HepG2 (cell line): ENCODE data around the gene CADPS2. TPM values are rescaled to one million over a fixed set of nuclear protein-coding genes. Genes with fewer than 3 reads are reported as not detected.

Experiments used
- ATAC-seq: fragments of 200-7000 bp; cut with Tn5 transposase; 3 replicates; pipeline ENCODE4 v1.9.1; 2020; ENCODE audit warnings: mild to moderate bottlenecking, moderate library complexity
- BruUV-seq: library from RNA; stranded (reverse); fragments of 400-500 nt; replicated peaks from 2 replicates; lab custom pipeline; 2021; lab: Mats Ljungman, UMichigan
- CTCF ChIA-PET: fragments of 300-600 bp; formaldehyde crosslinking; extraction: SDS; loops from one replicate; lab custom pipeline; 2021; ENCODE audit warnings: low total read pairs, inconsistent platforms, low intra/inter-chr PET ratio; lab: Yijun Ruan, JAX
- POLR2A ChIA-PET: fragments of 350-600 bp; sonication (Branson Sonifier 250); formaldehyde crosslinking; loops from one replicate; lab custom pipeline; 2020; ENCODE audit warnings: antibody characterized with exemption, inconsistent platforms; lab: Yijun Ruan, JAX
- DNase-seq: peaks from one replicate; pipeline ENCODE4 v3.0.0-alpha.2; 2015; ENCODE audit warnings: low spot score
- FAIRE-seq: peaks from 3 replicates; lab custom pipeline; 2011; peaks lifted over from hg19 to GRCh38; lab: Jason Lieb, UNC
- H2AFZ ChIP-seq: one replicate; pipeline ENCODE4 v1.6.1; 2011; ENCODE audit warnings: low read length, inconsistent platforms
- H3K27ac ChIP-seq: fragments of 300-600 bp; 3 replicates; pipeline ENCODE4 v1.8.0; 2011; ENCODE audit warnings: mixed run types, mild to moderate bottlenecking, mixed read lengths, low read length, inconsistent platforms; ENCODE audit not compliant: insufficient read depth; ENCODE audit errors: extremely low read length
- H3K27me3 ChIP-seq, 2 experiments: fragments of 200-600 bp in 1 of 2; 2 replicates in 1 of 2; 3 replicates in 1 of 2; pipeline versions ENCODE4 v1.6.0 to v1.8.0; 2011; ENCODE audit warnings: low read length in 2 of 2, mild to moderate bottlenecking in 2 of 2, moderate library complexity in 2 of 2, inconsistent platforms in 1 of 2; ENCODE audit not compliant: insufficient read depth in 2 of 2, control insufficient read depth in 1 of 2
- H3K36me3 ChIP-seq, 2 experiments: fragments of 200-600 bp in 1 of 2; replicated peaks in 1 of 2; 2 replicates in 1 of 2; 3 replicates in 1 of 2; pipeline versions ENCODE4 v1.5.1 to v1.8.0; 2011; ENCODE audit warnings: low read length in 2 of 2, inconsistent platforms in 1 of 2; ENCODE audit not compliant: insufficient read depth in 2 of 2, control insufficient read depth in 1 of 2
- H3K4me1 ChIP-seq: 2 replicates; pipeline ENCODE4 v1.5.1; 2012; ENCODE audit warnings: low read length, inconsistent platforms; ENCODE audit not compliant: insufficient read depth
- H3K4me2 ChIP-seq: 2 replicates; pipeline ENCODE4 v1.6.0; 2011; ENCODE audit warnings: low read depth, low read length, inconsistent platforms
- H3K4me3 ChIP-seq, 3 experiments: fragments of 200-600 bp in 1 of 3; sonication (generic), shearing (Covaris generic) in 1 of 3; replicated peaks in 1 of 3; 2 replicates each; pipeline ENCODE4 v1.5.1; 2011 to 2016; ENCODE audit warnings: low read length in 3 of 3, inconsistent platforms in 2 of 3, low read depth in 2 of 3, mild to moderate bottlenecking in 2 of 3, control low read depth in 1 of 3, mixed read lengths in 1 of 3; ENCODE audit not compliant: insufficient read depth in 1 of 3
- H3K79me2 ChIP-seq: one replicate; pipeline ENCODE4 v1.6.1; 2011; ENCODE audit warnings: low read length, inconsistent platforms; ENCODE audit not compliant: insufficient read depth
- H3K9ac ChIP-seq: 2 replicates; pipeline ENCODE4 v1.6.0; 2011; ENCODE audit warnings: mild to moderate bottlenecking, low read depth, low read length, inconsistent platforms; ENCODE audit not compliant: insufficient read depth
- H3K9me3 ChIP-seq: 2 replicates; pipeline ENCODE4 v1.5.1; 2012; ENCODE audit warnings: mild to moderate bottlenecking, low read length
- H4K20me1 ChIP-seq: 2 replicates; pipeline ENCODE4 v1.6.0; 2011; ENCODE audit warnings: inconsistent platforms, mild to moderate bottlenecking, low read length, moderate library complexity; ENCODE audit not compliant: insufficient read depth
- BRCA1 ChIP-seq: sonication (generic); formaldehyde crosslinking; IDR thresholded peaks from 2 replicates; pipeline ENCODE4 v1.4.0; 2020; ENCODE audit warnings: missing genetic modification reagents
- DNMT3B ChIP-seq: conservative IDR thresholded peaks from 2 replicates; pipeline ENCODE4 v1.6.1; 2016; ENCODE audit warnings: missing biosample characterization, control low read depth
- NR2C2 ChIP-seq: sonication (generic); formaldehyde crosslinking; IDR thresholded peaks from 2 replicates; pipeline ENCODE4 v1.4.0; 2020; ENCODE audit warnings: missing genetic modification reagents, mild to moderate bottlenecking, moderate library complexity, borderline replicate concordance
- PRDM10 ChIP-seq: sonication (generic); formaldehyde crosslinking; IDR thresholded peaks from 2 replicates; pipeline ENCODE4 v1.4.0; 2020; ENCODE audit warnings: low read depth, missing genetic modification reagents
- ZNF343 ChIP-seq: sonication (generic); formaldehyde crosslinking; IDR thresholded peaks from 2 replicates; pipeline ENCODE4 v1.4.0; 2020; ENCODE audit warnings: mild to moderate bottlenecking, missing genetic modification reagents
- ZNF557 ChIP-seq: sonication (generic); formaldehyde crosslinking; IDR thresholded peaks from 2 replicates; pipeline ENCODE4 v1.4.0; 2020; ENCODE audit warnings: missing genetic modification reagents
- ZNF788 ChIP-seq: sonication (generic); formaldehyde crosslinking; IDR thresholded peaks from 2 replicates; pipeline ENCODE4 v1.5.0; 2020; ENCODE audit warnings: mild to moderate bottlenecking, missing genetic modification reagents, borderline replicate concordance
- WGBS: methylation state at CpG from one replicate; pipeline ENCODE4 v1.1.6; 2017; ENCODE audit warnings: low lambda C conversion rate; 5-methylcytosine and 5-hydroxymethylcytosine counted together
- in situ Hi-C: cut with HindIII; loops from 2 replicates; pipeline ENCODE4 v1.10.0; 2017; ENCODE audit warnings: low pct_unique_long_range_greater_than_20kb; ENCODE audit not compliant: extremely low pct_ligation_motif_present
- intact Hi-C: fragments of 100-400 bp; cut with micrococcal nuclease; formaldehyde crosslinking; loops from one replicate; pipeline ENCODE4 v1.10.0; 2022; ENCODE audit not compliant: unreplicated experiment
- polyA plus RNA-seq, 8 experiments: library from polyadenylated mRNA; depleted of rRNA in 3 of 8; stranded (reverse) in 7 of 8; unstranded in 1 of 8; fragments of >200 nt; fragmentation: Illumina TruSeq in 4 of 8; extraction: Trizol in 4 of 8; gene quantifications; 2 replicates each; pipeline versions ENCODE4 v1.2.1 to v1.2.3, GENCODE V29; 2011 to 2016; ENCODE audit warnings: low read depth in 4 of 8, missing spikeins in 1 of 8, mixed read lengths in 1 of 8; ENCODE audit not compliant: insufficient read depth in 1 of 8
- total RNA-seq, 5 experiments: library from RNA; depleted of rRNA; stranded (reverse); fragments of >200 nt; fragmentation: Illumina TruSeq; extraction: Trizol; gene quantifications; 2 replicates each; pipeline ENCODE4 v1.2.3, GENCODE V29; 2016; ENCODE audit warnings: low read depth in 1 of 5
- TF ChIP-seq, protein P1 (sequence below): IDR thresholded peaks from 2 replicates; pipeline ENCODE4 v1.6.1; 2016; ENCODE audit warnings: low read depth
- TF ChIP-seq, protein P2 (sequence below): sonication (generic); formaldehyde crosslinking; IDR thresholded peaks from 2 replicates; pipeline ENCODE4 v1.8.0; 2022; ENCODE audit warnings: mild to moderate bottlenecking, missing genetic modification reagents, moderate library complexity

Gene CADPS2
- total and polyA plus RNA-seq, 2 of the 13 experiments (the other 11 are each of a cell fraction or from before 2014, with no cell fraction given) = 17.6 to 43.8 TPM

- TF ChIP-seq ZNF788 (no peak), PRDM10 (no peak), NR2C2 (CRISPR knock-in tag) (no peak), ZNF557 (CRISPR knock-in tag) (no peak), ZNF343 (CRISPR knock-in tag) (no peak), DNMT3B (CRISPR knock-in tag) (no peak)
These were observed 232.6 kb downstream of the CADPS2 start (continued) for GRCh38 chr7:122653685-122654084.

GRCh38 chr7:122652876-122653275 lies 233.4 kb downstream of the CADPS2 start:
- Histone ChIP-seq H3K4me3 (no peak overlapping the region), H3K79me2 (no peaks in the 10 kb centered on the region), H2AFZ (no peak overlapping the region), H3K4me1 (peaks cover 17% of the 10 kb centered on the region), H3K9ac (no peak overlapping the region), H3K27ac (no peak overlapping the region), H3K9me3 (no peaks in the 10 kb centered on the region), H3K4me2 (no peak overlapping the region), H4K20me1 (no peaks in the 10 kb centered on the region), H3K36me3 (no peaks in the 10 kb centered on the region; a peak in 2 of 5 replicates), H3K27me3 (no peaks in the 10 kb centered on the region)
- ChIA-PET POLR2A (no interaction called here), CTCF (no interaction called here)
- in situ Hi-C loops (no loop called here), intact Hi-C loops (no loop called here)
- TF ChIP-seq, protein P1, sequence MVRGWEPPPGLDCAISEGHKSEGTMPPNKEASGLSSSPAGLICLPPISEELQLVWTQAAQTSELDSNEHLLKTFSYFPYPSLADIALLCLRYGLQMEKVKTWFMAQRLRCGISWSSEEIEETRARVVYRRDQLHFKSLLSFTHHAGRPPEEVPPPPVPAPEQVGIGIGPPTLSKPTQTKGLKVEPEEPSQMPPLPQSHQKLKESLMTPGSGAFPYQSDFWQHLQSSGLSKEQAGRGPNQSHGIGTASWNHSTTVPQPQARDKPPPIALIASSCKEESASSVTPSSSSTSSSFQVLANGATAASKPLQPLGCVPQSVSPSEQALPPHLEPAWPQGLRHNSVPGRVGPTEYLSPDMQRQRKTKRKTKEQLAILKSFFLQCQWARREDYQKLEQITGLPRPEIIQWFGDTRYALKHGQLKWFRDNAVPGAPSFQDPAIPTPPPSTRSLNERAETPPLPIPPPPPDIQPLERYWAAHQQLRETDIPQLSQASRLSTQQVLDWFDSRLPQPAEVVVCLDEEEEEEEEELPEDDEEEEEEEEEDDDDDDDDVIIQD (CRISPR knock-in tag) = peak; percentile 59; the same call in 1 of the 2 replicates
- TF ChIP-seq BRCA1 (CRISPR knock-in tag) = no peak
- TF ChIP-seq, protein P2, sequence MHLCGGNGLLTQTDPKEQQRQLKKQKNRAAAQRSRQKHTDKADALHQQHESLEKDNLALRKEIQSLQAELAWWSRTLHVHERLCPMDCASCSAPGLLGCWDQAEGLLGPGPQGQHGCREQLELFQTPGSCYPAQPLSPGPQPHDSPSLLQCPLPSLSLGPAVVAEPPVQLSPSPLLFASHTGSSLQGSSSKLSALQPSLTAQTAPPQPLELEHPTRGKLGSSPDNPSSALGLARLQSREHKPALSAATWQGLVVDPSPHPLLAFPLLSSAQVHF (CRISPR knock-in tag) = no peak
- FAIRE-seq (no peak), ATAC-seq (no peak), DNase-seq (no peak)
- no TSS peak for BruUV-seq
- WGBS = 91% methylated on average over 4 of the region's 4 CpGs
